ENCODE results near the gene CBARP. TPM values are rescaled to one million over a fixed set of nuclear protein-coding genes. Genes with fewer than 3 reads are reported as not detected.

Gene CBARP
- total and polyA plus RNA-seq, 2 of the 13 experiments (the other 11 are each of a cell fraction or from before 2014, with no cell fraction given), result 1.2 to 1.4 TPM

GRCh38 chr19:1266129-1266915 lies 28.5 kb upstream of the CBARP start (continued):
- TF ChIP-seq ZNF572 (CRISPR knock-in tag; IDR thresholded peaks at IDR 0.05) (no peak; the same call in 1 of the 2 replicates), PAXIP1 (CRISPR knock-in tag; conservative IDR thresholded peaks at IDR 0.05) (peak; percentile 59), ZNF274 (CRISPR knock-in tag; IDR thresholded peaks at IDR 0.05) (0 out of 2 replicates have a peak, but pooled peaks have one; percentile 26), MATR3 (CRISPR knock-in tag; IDR thresholded peaks at IDR 0.05) (no peak), EHMT2 (IDR thresholded peaks at IDR 0.05; ENCODE audit: borderline replicate concordance, low read depth, low read length) (no peak), ZBTB25 (CRISPR knock-in tag; IDR thresholded peaks at IDR 0.05) (no peak), NR2F6 (IDR thresholded peaks at IDR 0.05) (no peak), NR2F6 (CRISPR knock-in tag; IDR thresholded peaks at IDR 0.05) (peak; percentile 65), ZNF260 (CRISPR knock-in tag; IDR thresholded peaks at IDR 0.05; ENCODE audit: borderline replicate concordance, low read depth) (no peak), SALL1 (CRISPR knock-in tag; IDR thresholded peaks at IDR 0.05) (peak; percentile 49; the same call in 1 of the 2 replicates), ZNF619 (CRISPR knock-in tag; IDR thresholded peaks at IDR 0.05) (no peak), KLF9 (CRISPR knock-in tag; IDR thresholded peaks at IDR 0.05; ENCODE audit: low read depth) (peak; percentile 48; the same call in 1 of the 2 replicates), SSRP1 (CRISPR knock-in tag; IDR thresholded peaks at IDR 0.05) (no peak), ZNF776 (CRISPR knock-in tag; IDR thresholded peaks at IDR 0.05) (peak; percentile 48; the same call in 1 of the 2 replicates), MAZ (IDR thresholded peaks at IDR 0.05; ENCODE audit: borderline replicate concordance, low read depth, low read length) (peak; percentile 95), MAZ (CRISPR knock-in tag; IDR thresholded peaks at IDR 0.05; ENCODE audit: low read depth) (peak; percentile 73), XBP1 (CRISPR knock-in tag; IDR thresholded peaks at IDR 0.05) (no peak), ZNF792 (CRISPR knock-in tag; IDR thresholded peaks at IDR 0.05) (0 out of 2 replicates have a peak, but pooled peaks have one; percentile 28), AHDC1 (CRISPR knock-in tag; IDR thresholded peaks at IDR 0.05; ENCODE audit: borderline replicate concordance) (peak; percentile 68; the same call in 1 of the 2 replicates), MED1 (CRISPR knock-in tag; IDR thresholded peaks at IDR 0.05) (peak; percentile 23; the same call in 1 of the 2 replicates), SETDB1 (CRISPR knock-in tag; IDR thresholded peaks at IDR 0.05; ENCODE audit: borderline replicate concordance) (no peak)
